Kidney (tissue), 14 donors: Measurements from ENCODE around the gene AJAP1. TPM values are rescaled to one million over a fixed set of nuclear protein-coding genes. Genes with fewer than 3 reads are reported as not detected.

Experiments
- DNase-seq, 5 donors: peaks; one replicate each; pipeline ENCODE4 v3.0.0-alpha.2; 2013 to 2020
- FAIRE-seq: peaks from 2 replicates; lab custom pipeline; 2012; peaks lifted over from hg19 to GRCh38; lab: Jason Lieb, UNC
- H3K27ac ChIP-seq, 2 donors: one replicate each; pipeline ENCODE4 v1.7.0; 2013; ENCODE audit warnings: low read depth in 2 of 2, low read length in 2 of 2, inconsistent platforms in 1 of 2
- H3K27me3 ChIP-seq: one replicate; pipeline ENCODE4 v1.7.1; 2013; ENCODE audit warnings: low read length, inconsistent platforms; ENCODE audit not compliant: control insufficient read depth, insufficient read depth
- H3K36me3 ChIP-seq, 3 donors: one replicate each; pipeline versions ENCODE4 v1.7.0 to v1.7.1; 2013; ENCODE audit warnings: low read length in 3 of 3, control low read depth in 1 of 3, inconsistent platforms in 1 of 3; ENCODE audit not compliant: insufficient read depth in 3 of 3, control insufficient read depth in 2 of 3
- H3K4me1 ChIP-seq, 3 donors: one replicate each; pipeline versions ENCODE4 v1.7.0 to v1.7.1; 2013; ENCODE audit warnings: low read length in 3 of 3, inconsistent platforms in 1 of 3, low read depth in 1 of 3; ENCODE audit not compliant: control insufficient read depth in 2 of 3, insufficient read depth in 2 of 3
- H3K4me3 ChIP-seq, 3 donors: one replicate each; pipeline versions ENCODE4 v1.7.0 to v1.8.1; 2013; ENCODE audit warnings: low read length in 3 of 3, control low read depth in 1 of 3, inconsistent platforms in 1 of 3
- H3K9ac ChIP-seq, 3 donors: one replicate each; pipeline versions ENCODE4 v1.7.0 to v1.7.1; 2013; ENCODE audit warnings: low read length in 3 of 3, control low read depth in 1 of 3, inconsistent platforms in 1 of 3
- H3K9me3 ChIP-seq, 3 donors: one replicate each; pipeline versions ENCODE4 v1.7.0 to v1.7.1; 2013; ENCODE audit warnings: low read length in 3 of 3, control low read depth in 1 of 3, inconsistent platforms in 1 of 3; ENCODE audit not compliant: control insufficient read depth in 2 of 3, insufficient read depth in 1 of 3
- CTCF ChIP-seq: IDR thresholded peaks from 3 replicates; pipeline ENCODE4 v1.5.1; 2012; ENCODE audit warnings: mild to moderate bottlenecking, moderate library complexity, borderline replicate concordance; ENCODE audit not compliant: insufficient read depth; ENCODE audit errors: extremely low read depth
- intact Hi-C: fragments of 100-400 bp; cut with DNase I; formaldehyde crosslinking; loops from one replicate; pipeline ENCODE4 v1.11.1; 2022
- polyA plus RNA-seq: library from polyadenylated mRNA; stranded (reverse); fragments of 350-450 nt; fragmentation: Illumina TruSeq; extraction: RNeasy Lipid Tissue Mini Kit (QIAGEN cat#74804); gene quantifications from one replicate; pipeline ENCODE4 v1.2.3, GENCODE V29; 2014; ENCODE audit warnings: low read depth, low replicate concordance; ENCODE audit not compliant: insufficient read depth
- total RNA-seq: library from RNA; stranded (reverse); fragmentation: NEBNext Ultra II Directional; extraction: Animal tissue kit (Norgen Biotek cat#: 25700); gene quantifications from one replicate; pipeline ENCODE4 v1.2.1, GENCODE V29; 2021
- donor health status: control.
- donor health status: control.
- donor health status: control.
- donor health status: control.
- donor health status: control.
- donor health status: DM: yes; HTN: yes; CAD: no.
- donor health status: Normal renal cell carcinoma (clear cell type).

The AJAP1 gene
- total and polyA plus RNA-seq, 2 donors from 2014 or later = 2.7 to 5.5 TPM

- Histone ChIP-seq H3K4me1 (no peaks in the 10 kb centered on the region), H3K27me3 (no peaks in the 10 kb centered on the region), H3K9me3 (no peaks in the 10 kb centered on the region), H3K27ac (no peak overlapping the region), H3K4me3 (no peak overlapping the region), H3K9ac (no peak overlapping the region), H3K36me3 (no peaks in the 10 kb centered on the region)
- no peak for TF ChIP-seq CTCF
- DNase-seq (no peak), FAIRE-seq (no peak)
- intact Hi-C loops = no loop called here
Observed at GRCh38 chr1:4736254-4736653, 81.8 kb downstream of the AJAP1 start.

GRCh38 chr1:4741876-4742423 is 87.5 kb downstream of the AJAP1 start:
- H3K4me1 ChIP-seq = no peaks in the 10 kb centered on the region
- FAIRE-seq = no peak
- no peak overlapping the region for H3K4me3 ChIP-seq
- H3K27ac ChIP-seq = no peak overlapping the region
- TF ChIP-seq CTCF = no peak
- no peaks in the 10 kb centered on the region for H3K27me3 ChIP-seq
- no peaks in the 10 kb centered on the region for H3K9me3 ChIP-seq
- no peak for DNase-seq
- intact Hi-C loops = no loop called here
- H3K9ac ChIP-seq = no peak overlapping the region
- no peaks in the 10 kb centered on the region for H3K36me3 ChIP-seq

- DNase-seq = no peak
- H3K9ac ChIP-seq = no peak overlapping the region
- intact Hi-C loops = no loop called here
- TF ChIP-seq CTCF = no peak
- H3K27ac ChIP-seq = no peak overlapping the region
- FAIRE-seq = no peak
- no peaks in the 10 kb centered on the region for H3K9me3 ChIP-seq
- no peaks in the 10 kb centered on the region for H3K4me1 ChIP-seq
- no peak overlapping the region for H3K4me3 ChIP-seq
- H3K27me3 ChIP-seq = no peaks in the 10 kb centered on the region
- no peaks in the 10 kb centered on the region for H3K36me3 ChIP-seq
Observed at GRCh38 chr1:4743978-4744750, 89.8 kb downstream of the AJAP1 start.
